Activated CD8-positive, alpha-beta T cell treated with anti-CD3 and anti-CD28 coated beads, Interleukin-2, amount 10 ng/mL, durations not matched to agents 7 days and 5 days (primary cell): ENCODE results near the gene POLR2F. TPM values are rescaled to one million over a fixed set of nuclear protein-coding genes. Genes with fewer than 3 reads are reported as not detected.

ENCODE experiments used
- ATAC-seq: fragments of 150-1000 bp; cut with Tn5 transposase; one replicate; pipeline ENCODE4 v1.10.0; 2021; ENCODE audit warnings: moderate library complexity
- CTCF ChIA-PET: fragments of 350-600 bp; sonication (Branson Sonifier 250); formaldehyde crosslinking; loops from one replicate; lab custom pipeline; 2021; ENCODE audit warnings: antibody characterized with exemption; lab: Charles Lee
- POLR2A ChIA-PET: fragments of 350-600 bp; sonication (Branson Sonifier 250); formaldehyde crosslinking; loops from one replicate; lab custom pipeline; 2021; ENCODE audit warnings: antibody characterized with exemption; lab: Charles Lee
- DNase-seq: peaks from one replicate; pipeline ENCODE4 v3.0.0-alpha.2; 2020
- H3K27ac Mint-ChIP-seq: one replicate; pipeline ENCODE4 v1.8.0; 2021; ENCODE audit warnings: mild to moderate bottlenecking, mixed read lengths
- H3K27me3 Mint-ChIP-seq: one replicate; pipeline ENCODE4 v1.8.0; 2021; ENCODE audit warnings: low read depth, mixed read lengths
- H3K36me3 Mint-ChIP-seq: one replicate; pipeline ENCODE4 v1.8.0; 2021; ENCODE audit warnings: low read depth, mixed read lengths
- H3K4me1 Mint-ChIP-seq: one replicate; pipeline ENCODE4 v1.8.0; 2021; ENCODE audit warnings: low read depth, mixed read lengths
- H3K4me3 Mint-ChIP-seq: one replicate; pipeline ENCODE4 v1.8.0; 2021; ENCODE audit warnings: mild to moderate bottlenecking, mixed read lengths
- H3K9me3 Mint-ChIP-seq: one replicate; pipeline ENCODE4 v1.8.0; 2022; ENCODE audit warnings: mixed read lengths; ENCODE audit not compliant: insufficient read depth
- total RNA-seq, 2 experiments: library from RNA; stranded (reverse); gene quantifications; one replicate each; pipeline ENCODE4 v1.2.3, GENCODE V29; 2021

Gene POLR2F
- total RNA-seq, 2 experiments from 2014 or later, result 71.7 to 73.8 TPM

- Mint-ChIP-seq H3K27ac (no peak overlapping the region), H3K27me3 (no peaks in the 10 kb centered on the region), H3K4me1 (no peaks in the 10 kb centered on the region), H3K4me3 (no peak overlapping the region), H3K9me3 (no peaks in the 10 kb centered on the region), H3K36me3 (no peaks in the 10 kb centered on the region)
- ChIA-PET CTCF (no interaction called here), POLR2A (no interaction called here)
- no peak for ATAC-seq
- DNase-seq, result no peak
Observed at GRCh38 chr22:37985751-37986281, 32.3 kb downstream of the POLR2F start.

- ChIA-PET CTCF (no interaction called here), POLR2A (no interaction called here)
- no peaks in the 10 kb centered on the region for H3K27me3 Mint-ChIP-seq
Observed at GRCh38 chr22:37986371-37986770, 32.9 kb downstream of the POLR2F start.

GRCh38 chr22:37989146-37990045 lies 35.9 kb downstream of the POLR2F start:
- peaks cover 5% of the 10 kb centered on the region for H3K4me1 Mint-ChIP-seq
- H3K9me3 Mint-ChIP-seq, result no peaks in the 10 kb centered on the region
- H3K27ac Mint-ChIP-seq, result no peak overlapping the region
- H3K36me3 Mint-ChIP-seq, result no peaks in the 10 kb centered on the region
- ATAC-seq, result no peak
- no peak overlapping the region for H3K4me3 Mint-ChIP-seq
- no peak for DNase-seq
- H3K27me3 Mint-ChIP-seq, result no peaks in the 10 kb centered on the region
- ChIA-PET CTCF (no interaction called here), POLR2A (no interaction called here)

More at GRCh38 chr22:37986371-37986770, 32.9 kb downstream of the POLR2F start:
- no peak overlapping the region for H3K4me3 Mint-ChIP-seq
- no peak overlapping the region for H3K27ac Mint-ChIP-seq
- DNase-seq, result no peak
- no peaks in the 10 kb centered on the region for H3K36me3 Mint-ChIP-seq
- no peaks in the 10 kb centered on the region for H3K4me1 Mint-ChIP-seq
- no peaks in the 10 kb centered on the region for H3K9me3 Mint-ChIP-seq
- ATAC-seq, result no peak

GRCh38 chr22:37990301-37990700 lies 36.8 kb downstream of the POLR2F start:
- no peak overlapping the region for H3K4me3 Mint-ChIP-seq
- H3K27me3 Mint-ChIP-seq, result no peaks in the 10 kb centered on the region
- DNase-seq, result no peak
- no peaks in the 10 kb centered on the region for H3K36me3 Mint-ChIP-seq
- CTCF ChIA-PET, result no interaction called here
- ATAC-seq, result no peak
- H3K9me3 Mint-ChIP-seq, result no peaks in the 10 kb centered on the region
- peaks cover 9% of the 10 kb centered on the region for H3K4me1 Mint-ChIP-seq
- POLR2A ChIA-PET, result interaction anchor here (0.6 kb wide), 1 partner anchor 406 kb away, joined by 3 read pairs; no protein-coding TSS in a partner anchor
- H3K27ac Mint-ChIP-seq, result no peak overlapping the region

- ATAC-seq (no peak), DNase-seq (no peak)
- H3K4me1 Mint-ChIP-seq, result peaks cover 12% of the 10 kb centered on the region
- no peaks in the 10 kb centered on the region for H3K36me3 Mint-ChIP-seq
- H3K27me3 Mint-ChIP-seq, result no peaks in the 10 kb centered on the region
- no peak overlapping the region for H3K4me3 Mint-ChIP-seq
- CTCF ChIA-PET, result no interaction called here
- H3K27ac Mint-ChIP-seq, result no peak overlapping the region
- POLR2A ChIA-PET, result no interaction called here
- no peaks in the 10 kb centered on the region for H3K9me3 Mint-ChIP-seq
Observed at GRCh38 chr22:37990862-37991261, 37.4 kb downstream of the POLR2F start.

GRCh38 chr22:37991731-37992442 lies 38.4 kb downstream of the POLR2F start:
- CTCF ChIA-PET, result interaction anchor here (2.0 kb wide), 1 partner anchor 60 kb away, joined by 8 read pairs; no protein-coding TSS in a partner anchor
- no peaks in the 10 kb centered on the region for H3K27me3 Mint-ChIP-seq
- H3K4me1 Mint-ChIP-seq, result peaks cover 16% of the 10 kb centered on the region
- no peak overlapping the region for H3K27ac Mint-ChIP-seq
- no peaks in the 10 kb centered on the region for H3K9me3 Mint-ChIP-seq
- no peak overlapping the region for H3K4me3 Mint-ChIP-seq
- POLR2A ChIA-PET, result no interaction called here
- no peaks in the 10 kb centered on the region for H3K36me3 Mint-ChIP-seq
- DNase-seq, result no peak
- no peak for ATAC-seq

- no peaks in the 10 kb centered on the region for H3K27me3 Mint-ChIP-seq
- no peaks in the 10 kb centered on the region for H3K36me3 Mint-ChIP-seq
- CTCF ChIA-PET, result interaction anchor here (1.0 to 1.5 kb wide), 2 partner anchors 28 to 58 kb away, joined by 4 read pairs; no protein-coding TSS in a partner anchor
- H3K27ac Mint-ChIP-seq, result peak overlapping the region; percentile 69
- no peaks in the 10 kb centered on the region for H3K9me3 Mint-ChIP-seq
- H3K4me1 Mint-ChIP-seq, result peaks cover 16% of the 10 kb centered on the region
- peak; percentile 67 for ATAC-seq
- no peak overlapping the region for H3K4me3 Mint-ChIP-seq
- POLR2A ChIA-PET, result no interaction called here
- peak; percentile 31 for DNase-seq
Observed at GRCh38 chr22:37994049-37994448, 40.5 kb downstream of the POLR2F start.

GRCh38 chr22:37994982-37995381 lies 41.5 kb downstream of the POLR2F start:
- no peak overlapping the region for H3K27ac Mint-ChIP-seq
- H3K9me3 Mint-ChIP-seq, result no peaks in the 10 kb centered on the region
- no peak for DNase-seq
- H3K4me3 Mint-ChIP-seq, result no peak overlapping the region
- POLR2A ChIA-PET, result no interaction called here
- no peak for ATAC-seq
- H3K4me1 Mint-ChIP-seq, result peaks cover 16% of the 10 kb centered on the region
- H3K36me3 Mint-ChIP-seq, result no peaks in the 10 kb centered on the region
- no peaks in the 10 kb centered on the region for H3K27me3 Mint-ChIP-seq
- CTCF ChIA-PET, result interaction anchor here (0.6 to 1.5 kb wide), 3 partner anchors 20 to 110 kb away, joined by 3 to 4 read pairs (median 4); no protein-coding TSS in a partner anchor

- Mint-ChIP-seq H3K27me3 (no peaks in the 10 kb centered on the region), H3K27ac (no peak overlapping the region), H3K4me3 (no peak overlapping the region), H3K4me1 (peaks cover 16% of the 10 kb centered on the region), H3K9me3 (no peaks in the 10 kb centered on the region), H3K36me3 (no peaks in the 10 kb centered on the region)
- ChIA-PET CTCF (interaction anchor here (0.6 to 1.4 kb wide), 2 partner anchors 20 to 109 kb away, joined by 3 to 4 read pairs; no protein-coding TSS in a partner anchor), POLR2A (no interaction called here)
- ATAC-seq (no peak), DNase-seq (no peak)
Observed at GRCh38 chr22:37995460-37995859, 42.0 kb downstream of the POLR2F start.

- H3K36me3 Mint-ChIP-seq, result no peaks in the 10 kb centered on the region
- H3K27ac Mint-ChIP-seq, result peak overlapping the region; percentile 48
- POLR2A ChIA-PET, result no interaction called here
- H3K4me3 Mint-ChIP-seq, result no peak overlapping the region
- no peaks in the 10 kb centered on the region for H3K27me3 Mint-ChIP-seq
- peaks cover 16% of the 10 kb centered on the region for H3K4me1 Mint-ChIP-seq
- DNase-seq (no peak), ATAC-seq (no peak)
- CTCF ChIA-PET, result interaction anchor here (1.4 kb wide), 1 partner anchor 19 kb away, joined by 4 read pairs; no protein-coding TSS in a partner anchor
- no peaks in the 10 kb centered on the region for H3K9me3 Mint-ChIP-seq
Observed at GRCh38 chr22:37996079-37996478, 42.6 kb downstream of the POLR2F start.

GRCh38 chr22:37996515-37997246 lies 43.2 kb downstream of the POLR2F start:
- no peak for ATAC-seq
- CTCF ChIA-PET, result no interaction called here
- DNase-seq, result no peak
- no peaks in the 10 kb centered on the region for H3K36me3 Mint-ChIP-seq
- no peaks in the 10 kb centered on the region for H3K27me3 Mint-ChIP-seq
- POLR2A ChIA-PET, result no interaction called here
- peaks cover 16% of the 10 kb centered on the region for H3K4me1 Mint-ChIP-seq
- H3K9me3 Mint-ChIP-seq, result no peaks in the 10 kb centered on the region
- peak overlapping the region; percentile 48 for H3K27ac Mint-ChIP-seq
- H3K4me3 Mint-ChIP-seq, result no peak overlapping the region
